ENCODE measurements around the gene FAM111B.
A peak's percentile ranks its signal among the peaks of the same experiment; 100 is the strongest.
"Not testable (repeated sequence)": the region's sequence is repeated elsewhere in the genome, so short reads cannot be mapped to it uniquely, and the experiment has no call there.

The FAM111B gene

GRCh38 chr11:59076876-59077571 is 30.0 kb upstream of the FAM111B start:
- peak; percentile 47 for DNase-seq (ENCODE audit: low read depth)
- no peak for TF ChIP-seq CTCF (IDR thresholded peaks at IDR 0.05; ENCODE audit: insufficient read depth, low read depth, low read length, missing control alignments)
- no peak overlapping the region for H3K4me3 ChIP-seq (ENCODE audit: low read depth, low read length)

DNA sequence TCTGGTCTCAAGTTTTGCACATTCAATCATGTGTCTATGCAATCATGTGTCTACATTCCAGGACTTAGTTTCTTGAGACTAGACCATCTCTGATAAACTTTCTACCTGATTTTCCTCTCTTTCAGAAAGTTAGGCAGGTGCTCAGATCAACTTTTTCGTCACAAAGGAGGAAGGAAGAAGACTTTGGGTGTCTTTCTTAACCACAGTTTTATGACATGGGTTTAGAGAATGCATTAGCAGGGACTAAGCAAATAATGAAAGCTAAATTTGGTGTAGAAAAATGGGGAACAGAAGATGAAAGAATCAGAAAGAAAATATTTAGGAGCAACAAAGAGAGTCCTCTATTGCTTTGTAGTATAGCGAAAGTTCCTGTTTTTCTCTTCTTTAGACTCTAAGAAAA is 28.6 kb upstream of the FAM111B start:
- DNase-seq (ENCODE audit: low read depth): no peak
- TF ChIP-seq CTCF (IDR thresholded peaks at IDR 0.05; ENCODE audit: insufficient read depth, low read depth, low read length, missing control alignments): no peak
- H3K4me3 ChIP-seq (ENCODE audit: low read depth, low read length): no peak overlapping the region

DNA sequence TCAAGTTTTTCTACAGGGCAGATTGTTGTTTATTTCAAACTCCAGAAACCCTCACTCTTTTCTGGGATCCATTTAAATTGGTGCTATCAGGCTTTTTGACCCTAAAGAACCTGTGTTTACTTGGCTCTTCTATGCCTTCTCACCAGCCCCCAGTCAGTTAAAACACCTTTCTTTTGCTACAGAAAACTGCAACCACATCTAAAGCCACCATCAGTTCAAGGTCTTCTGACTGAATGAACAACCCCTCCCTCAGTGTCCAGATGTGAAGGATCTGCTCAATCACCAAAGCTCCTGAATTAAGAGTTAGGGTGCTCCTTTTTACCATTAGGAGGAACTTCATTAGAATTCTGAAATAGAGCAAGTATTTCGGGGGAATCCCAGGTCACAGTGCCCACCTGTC is 28.0 kb upstream of the FAM111B start:
- no peak for TF ChIP-seq CTCF (IDR thresholded peaks at IDR 0.05; ENCODE audit: insufficient read depth, low read depth, low read length, missing control alignments)
- no peak for DNase-seq (ENCODE audit: low read depth)
- H3K4me3 ChIP-seq (ENCODE audit: low read depth, low read length): no peak overlapping the region

DNA sequence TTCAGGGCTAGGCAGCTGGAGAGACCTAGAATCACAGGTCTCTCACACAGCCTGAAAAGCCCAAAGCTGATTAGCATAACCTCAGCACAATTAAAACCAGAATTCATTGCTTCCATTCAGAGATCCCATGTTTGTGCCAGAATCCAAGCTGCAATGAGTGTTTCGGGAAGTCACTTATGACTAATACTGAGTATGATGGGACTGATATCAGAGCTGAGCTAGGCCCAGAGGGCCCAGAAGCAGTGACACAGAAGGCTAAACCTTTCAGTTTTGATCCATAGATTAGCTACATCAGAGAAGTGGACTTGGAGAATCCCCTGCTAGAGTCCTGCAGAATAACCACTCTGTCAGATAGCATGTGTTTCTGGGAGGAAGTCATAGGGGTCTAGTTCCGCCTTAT is 26.6 kb upstream of the FAM111B start:
- H3K4me3 ChIP-seq (ENCODE audit: low read depth, low read length); DNase-seq (ENCODE audit: low read depth): not testable (repeated sequence)

- not testable (repeated sequence) for DNase-seq (ENCODE audit: low read depth); H3K4me3 ChIP-seq (ENCODE audit: low read depth, low read length)
Observed at GRCh38 chr11:59081430-59082020, 25.5 kb upstream of the FAM111B start.

GRCh38 chr11:59086007-59086406 is 21.0 kb upstream of the FAM111B start, which contains the start of gene GLYATL1B:
GLYATL1B (plus strand) TSS chr11:59086307; CDS start chr11:59086307, 0 bp downstream.
- H3K4me3 ChIP-seq (ENCODE audit: low read depth, low read length); DNase-seq (ENCODE audit: low read depth): not testable (repeated sequence)

- DNase-seq (ENCODE audit: low read depth): no peak
- TF ChIP-seq CTCF (IDR thresholded peaks at IDR 0.05; ENCODE audit: insufficient read depth, low read depth, low read length, missing control alignments): no peak
- H3K4me3 ChIP-seq (ENCODE audit: low read depth, low read length): no peak overlapping the region
Observed at GRCh38 chr11:59088162-59088561, 18.9 kb upstream of the FAM111B start.

- not testable (repeated sequence) for H3K4me3 ChIP-seq (ENCODE audit: low read depth, low read length); DNase-seq (ENCODE audit: low read depth)
Observed at GRCh38 chr11:59093576-59093975, 13.5 kb upstream of the FAM111B start.

- not testable (repeated sequence) for H3K4me3 ChIP-seq (ENCODE audit: low read depth, low read length)
Observed at GRCh38 chr11:59095225-59095624, 11.8 kb upstream of the FAM111B start.

GRCh38 chr11:59095972-59096575 is 11.0 kb upstream of the FAM111B start:
- not testable (repeated sequence) for DNase-seq (ENCODE audit: low read depth); H3K4me3 ChIP-seq (ENCODE audit: low read depth, low read length)

More at GRCh38 chr11:59095225-59095624, 11.8 kb upstream of the FAM111B start:
- peak; percentile 46 for DNase-seq (ENCODE audit: low read depth)

Measured in GM12865 (cell line).